Erythroblast (primary cell): Measurements from ENCODE around the gene GSTM2.

Experiments used
- DNase-seq, 2 experiments: peaks; one replicate each; lab custom pipeline; 2025; lab: John Stamatoyannopoulos, UW
- GATA1 ChIP-seq: IDR thresholded peaks from 2 replicates; pipeline ENCODE4 v1.6.1; 2011; ENCODE audit warnings: low read depth, mild to moderate bottlenecking, control low read depth, low read length, moderate library complexity
- POLR2A ChIP-seq: IDR thresholded peaks from 2 replicates; pipeline ENCODE4 v1.6.1; 2011; ENCODE audit warnings: mild to moderate bottlenecking, low read length

Gene GSTM2

GRCh38 chr1:109719337-109719837 is 51.5 kb downstream of the GSTM2 start:
- peak; percentile 67 to 76 for DNase-seq

GRCh38 chr1:109721042-109721441 is 53.2 kb downstream of the GSTM2 start:
- no peak for TF ChIP-seq GATA1
- TF ChIP-seq POLR2A: no peak
- no peak for DNase-seq

More at GRCh38 chr1:109719337-109719837, 51.5 kb downstream of the GSTM2 start:
- TF ChIP-seq POLR2A (no peak), GATA1 (no peak)

GRCh38 chr1:109721971-109722370 is 54.1 kb downstream of the GSTM2 start:
- TF ChIP-seq GATA1 (no peak), POLR2A (no peak)

GRCh38 chr1:109722908-109723691 is 55.2 kb downstream of the GSTM2 start:
- no peak for DNase-seq
- TF ChIP-seq POLR2A (no peak), GATA1 (no peak)

More at GRCh38 chr1:109721971-109722370, 54.1 kb downstream of the GSTM2 start:
- no peak for DNase-seq
